GM20431 (cell line): ENCODE results near the gene CMPK2.
"Not testable (repeated sequence)": the region's sequence is repeated elsewhere in the genome, so short reads cannot be mapped to it uniquely, and the experiment has no call there.

ENCODE experiments used
- in situ Hi-C: fragments of 300-500 bp; cut with MseI, MboI; formaldehyde crosslinking; loops from one replicate; pipeline ENCODE4 v1.15.0; 2020; ENCODE audit warnings: low sequenced_read_pairs; ENCODE audit not compliant: unreplicated experiment

Gene CMPK2

GRCh38 chr2:6881046-6881445 lies 15.3 kb upstream of the CMPK2 start:
- in situ Hi-C loops, result no loop called here

- in situ Hi-C loops, result no loop called here
Observed at GRCh38 chr2:6880200-6880733, 14.6 kb upstream of the CMPK2 start.

- in situ Hi-C loops, result no loop called here
Observed at GRCh38 chr2:6879011-6879410, 13.3 kb upstream of the CMPK2 start.

GRCh38 chr2:6878549-6878948 lies 12.8 kb upstream of the CMPK2 start:
- in situ Hi-C loops, result no loop called here

- in situ Hi-C loops, result no loop called here
Observed at GRCh38 chr2:6877402-6878304, 11.9 kb upstream of the CMPK2 start, which contains the start of gene RSAD2. Gene RSAD2 (plus strand): TSS chr2:6877777. CDS start chr2:6877801, 24 bp downstream.

GRCh38 chr2:6876309-6876708 lies 10.6 kb upstream of the CMPK2 start:
- in situ Hi-C loops, result no loop called here

GRCh38 chr2:6874032-6874431 lies 8.3 kb upstream of the CMPK2 start:
- in situ Hi-C loops, result no loop called here

GRCh38 chr2:6872394-6872793 lies 6.7 kb upstream of the CMPK2 start:
- in situ Hi-C loops, result no loop called here

- in situ Hi-C loops, result no loop called here
Observed at GRCh38 chr2:6866982-6867381, 1.3 kb upstream of the CMPK2 start.

- in situ Hi-C loops, result no loop called here
Observed at GRCh38 chr2:6866275-6866671, 566 bp upstream of the CMPK2 start.

GRCh38 chr2:6864923-6865345 lies 773 bp downstream of the CMPK2 start:
- in situ Hi-C loops, result no loop called here

GRCh38 chr2:6864231-6864754 lies 1.4 kb downstream of the CMPK2 start:
- in situ Hi-C loops, result no loop called here

- in situ Hi-C loops, result no loop called here
Observed at GRCh38 chr2:6863792-6864191, 1.9 kb downstream of the CMPK2 start.

- in situ Hi-C loops, result no loop called here
Observed at GRCh38 chr2:6860296-6860695, 5.4 kb downstream of the CMPK2 start.

GRCh38 chr2:6858466-6859027 lies 7.2 kb downstream of the CMPK2 start:
- in situ Hi-C loops, result not testable (repeated sequence)

- in situ Hi-C loops, result no loop called here
Observed at GRCh38 chr2:6856548-6856920, 9.2 kb downstream of the CMPK2 start.

- in situ Hi-C loops, result no loop called here
Observed at GRCh38 chr2:6855860-6856547, 9.7 kb downstream of the CMPK2 start.

- in situ Hi-C loops, result no loop called here
Observed at GRCh38 chr2:6854416-6854815, 11.3 kb downstream of the CMPK2 start.

GRCh38 chr2:6852195-6852594 lies 13.5 kb downstream of the CMPK2 start:
- in situ Hi-C loops, result no loop called here

GRCh38 chr2:6846967-6847681 lies 18.6 kb downstream of the CMPK2 start:
- in situ Hi-C loops, result no loop called here
